ENCODE results near the gene ALDH3B2.

The ALDH3B2 gene

GRCh38 chr11:67648140-67648795 lies 26.2 kb downstream of the ALDH3B2 start:
- Histone ChIP-seq H3K27me3 (ENCODE audit: control insufficient read depth, low read length) (no peaks in the 10 kb centered on the region), H3F3A (ENCODE audit: control insufficient read depth, insufficient read depth) (peaks cover 55% of the 10 kb centered on the region), H3K4me2 (ENCODE audit: low read length) (peak overlapping the region; percentile 91), H3K9me2 (replicated peaks; ENCODE audit: control insufficient read depth, low read length) (no peaks in the 10 kb centered on the region), H3K4me1 (ENCODE audit: control insufficient read depth, low read length) (peaks cover 90% of the 10 kb centered on the region), H3K4me3 (ENCODE audit: low read length) (peak overlapping the region; percentile 86), H3K27ac (ENCODE audit: low read depth, low read length) (peak overlapping the region; percentile 99), H4K20me1 (ENCODE audit: control insufficient read depth, insufficient read depth, low read depth, low read length) (no peaks in the 10 kb centered on the region), H3K79me2 (ENCODE audit: control insufficient read depth, low read length) (peaks cover 6% of the 10 kb centered on the region; the same call in 1 of the 2 replicates), H3K9me3 (ENCODE audit: control insufficient read depth, insufficient read depth, low read length) (peaks cover 7% of the 10 kb centered on the region; the same call in 1 of the 2 replicates), H3K36me3 (ENCODE audit: control insufficient read depth, low read length) (peaks cover 12% of the 10 kb centered on the region)
- TF ChIP-seq CTCF (IDR thresholded peaks at IDR 0.05; ENCODE audit: low read depth, low read length, poor library complexity, severe bottlenecking) (peak; percentile 90), EZH2phosphoT487 (IDR thresholded peaks at IDR 0.05; ENCODE audit: borderline replicate concordance, low read length) (no peak)

- H3K27me3 ChIP-seq (ENCODE audit: control insufficient read depth, low read length), result no peaks in the 10 kb centered on the region
- no peaks in the 10 kb centered on the region for H3K9me2 ChIP-seq (replicated peaks; ENCODE audit: control insufficient read depth, low read length)
- peaks cover 53% of the 10 kb centered on the region for H3F3A ChIP-seq (ENCODE audit: control insufficient read depth, insufficient read depth)
- H3K4me3 ChIP-seq (ENCODE audit: low read length), result peak overlapping the region; percentile 74
- peaks cover 84% of the 10 kb centered on the region for H3K4me1 ChIP-seq (ENCODE audit: control insufficient read depth, low read length)
- peaks cover 7% of the 10 kb centered on the region; the same call in 1 of the 2 replicates for H3K9me3 ChIP-seq (ENCODE audit: control insufficient read depth, insufficient read depth, low read length)
- peaks cover 9% of the 10 kb centered on the region for H3K36me3 ChIP-seq (ENCODE audit: control insufficient read depth, low read length)
- peak overlapping the region; percentile 99 for H3K27ac ChIP-seq (ENCODE audit: low read depth, low read length)
- no peaks in the 10 kb centered on the region for H4K20me1 ChIP-seq (ENCODE audit: control insufficient read depth, insufficient read depth, low read depth, low read length)
- peak overlapping the region; percentile 91 for H3K4me2 ChIP-seq (ENCODE audit: low read length)
- TF ChIP-seq CTCF (IDR thresholded peaks at IDR 0.05; ENCODE audit: low read depth, low read length, poor library complexity, severe bottlenecking), result no peak
- TF ChIP-seq EZH2phosphoT487 (IDR thresholded peaks at IDR 0.05; ENCODE audit: borderline replicate concordance, low read length), result no peak
- H3K79me2 ChIP-seq (ENCODE audit: control insufficient read depth, low read length), result peaks cover 6% of the 10 kb centered on the region; the same call in 1 of the 2 replicates
Observed at GRCh38 chr11:67647471-67647870, 27.0 kb downstream of the ALDH3B2 start.

- Histone ChIP-seq H3K4me2 (ENCODE audit: low read length) (peak overlapping the region; percentile 91), H3F3A (ENCODE audit: control insufficient read depth, insufficient read depth) (peaks cover 49% of the 10 kb centered on the region), H3K4me3 (ENCODE audit: low read length) (peak overlapping the region; percentile 74), H3K27me3 (ENCODE audit: control insufficient read depth, low read length) (no peaks in the 10 kb centered on the region), H3K9me2 (replicated peaks; ENCODE audit: control insufficient read depth, low read length) (no peaks in the 10 kb centered on the region), H3K9me3 (ENCODE audit: control insufficient read depth, insufficient read depth, low read length) (peaks cover 7% of the 10 kb centered on the region; the same call in 1 of the 2 replicates), H3K79me2 (ENCODE audit: control insufficient read depth, low read length) (peaks cover 6% of the 10 kb centered on the region; the same call in 1 of the 2 replicates), H3K27ac (ENCODE audit: low read depth, low read length) (peak overlapping the region; percentile 99), H4K20me1 (ENCODE audit: control insufficient read depth, insufficient read depth, low read depth, low read length) (no peaks in the 10 kb centered on the region), H3K36me3 (ENCODE audit: control insufficient read depth, low read length) (peaks cover 8% of the 10 kb centered on the region), H3K4me1 (ENCODE audit: control insufficient read depth, low read length) (peaks cover 77% of the 10 kb centered on the region)
- peak; percentile 21 for TF ChIP-seq CTCF (IDR thresholded peaks at IDR 0.05; ENCODE audit: low read depth, low read length, poor library complexity, severe bottlenecking)
- TF ChIP-seq EZH2phosphoT487 (IDR thresholded peaks at IDR 0.05; ENCODE audit: borderline replicate concordance, low read length), result no peak
Observed at GRCh38 chr11:67646535-67647336, 27.7 kb downstream of the ALDH3B2 start.

Data from DOHH2 (cell line).